HG03354 (cell line): ENCODE measurements around the gene CDK6.

Source experiments
- ATAC-seq: cut with Tn5 transposase; IDR thresholded peaks from one replicate; pipeline ENCODE4 v1.9.1; 2021; ENCODE audit warnings: mild to moderate bottlenecking; ENCODE audit not compliant: unreplicated experiment, poor library complexity, severe bottlenecking

The CDK6 gene

GRCh38 chr7:92639213-92639896, 197.0 kb downstream of the CDK6 start:
- no peak for ATAC-seq

DNA sequence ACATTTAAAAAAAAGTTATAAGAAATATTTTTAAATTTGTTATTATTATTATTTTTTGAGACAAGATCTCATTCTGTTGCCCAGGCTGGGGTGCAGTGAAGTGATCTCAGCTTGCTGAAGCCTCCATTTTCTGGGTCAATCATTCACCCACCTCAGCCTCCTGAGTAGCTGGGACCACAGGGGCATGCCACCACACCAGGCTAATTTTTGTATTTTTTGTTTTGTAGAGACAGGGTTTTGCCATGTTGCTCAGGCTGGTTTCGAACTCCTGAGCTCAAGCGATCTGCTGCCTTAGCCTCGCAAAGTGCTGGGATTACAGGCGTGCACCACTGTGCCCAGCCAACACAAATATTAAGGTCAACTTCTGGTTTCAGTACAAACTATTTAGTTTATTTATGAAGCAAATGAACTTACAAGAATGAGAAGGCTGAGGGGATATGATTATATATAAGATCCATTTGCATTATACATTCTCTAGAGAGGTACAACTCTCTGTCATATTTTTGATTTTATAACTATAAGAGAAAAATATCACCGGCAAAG, 200.3 kb downstream of the CDK6 start:
- ATAC-seq: no peak

- ATAC-seq: no peak
These were observed 200.8 kb downstream of the CDK6 start for GRCh38 chr7:92635538-92635937.

- ATAC-seq: peak; percentile 29
These were observed 201.4 kb downstream of the CDK6 start for GRCh38 chr7:92634924-92635519.

GRCh38 chr7:92634205-92634604, 202.2 kb downstream of the CDK6 start:
- ATAC-seq: peak; percentile 20

DNA sequence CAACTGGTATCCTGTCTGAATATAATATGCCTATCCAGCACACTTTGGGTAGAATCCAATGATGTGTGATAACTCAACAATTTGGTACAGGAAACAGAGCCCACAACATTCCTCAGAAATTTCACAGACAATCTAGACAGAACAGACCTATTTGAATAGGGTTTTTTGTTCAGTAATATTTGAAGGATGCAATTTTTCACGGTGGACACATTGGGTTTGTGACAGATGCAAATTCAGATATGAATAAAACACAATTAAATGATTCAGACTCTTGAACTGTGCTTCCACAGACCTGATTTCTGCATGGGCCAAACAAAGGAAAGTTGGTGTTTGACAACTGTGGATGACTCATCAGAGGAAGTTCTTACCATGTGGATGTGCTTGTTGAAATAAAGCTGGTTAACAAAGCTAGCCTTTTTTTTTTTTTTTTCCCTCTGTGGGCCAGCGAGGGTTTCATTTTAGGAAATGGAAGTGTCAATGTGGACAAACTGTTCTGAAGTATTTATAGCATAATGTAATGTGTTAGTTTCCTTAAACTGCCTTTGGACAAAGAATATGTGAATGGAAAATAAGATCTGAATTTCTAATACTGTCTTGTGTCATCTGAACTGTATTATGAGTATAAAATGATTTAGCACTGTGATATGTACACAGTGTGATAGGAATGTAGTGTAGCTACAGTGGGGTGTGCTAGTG, 203.0 kb downstream of the CDK6 start:
- no peak for ATAC-seq

- no peak for ATAC-seq
These were observed 203.6 kb downstream of the CDK6 start for GRCh38 chr7:92632791-92633190.

GRCh38 chr7:92631850-92632487, 204.4 kb downstream of the CDK6 start:
- ATAC-seq: peak; percentile 26

GRCh38 chr7:92631067-92631849, 205.1 kb downstream of the CDK6 start:
- ATAC-seq: peak; percentile 77

- ATAC-seq: no peak
These were observed 206.6 kb downstream of the CDK6 start for GRCh38 chr7:92629779-92630178.

- no peak for ATAC-seq
These were observed 208.4 kb downstream of the CDK6 start for GRCh38 chr7:92627956-92628355.

DNA sequence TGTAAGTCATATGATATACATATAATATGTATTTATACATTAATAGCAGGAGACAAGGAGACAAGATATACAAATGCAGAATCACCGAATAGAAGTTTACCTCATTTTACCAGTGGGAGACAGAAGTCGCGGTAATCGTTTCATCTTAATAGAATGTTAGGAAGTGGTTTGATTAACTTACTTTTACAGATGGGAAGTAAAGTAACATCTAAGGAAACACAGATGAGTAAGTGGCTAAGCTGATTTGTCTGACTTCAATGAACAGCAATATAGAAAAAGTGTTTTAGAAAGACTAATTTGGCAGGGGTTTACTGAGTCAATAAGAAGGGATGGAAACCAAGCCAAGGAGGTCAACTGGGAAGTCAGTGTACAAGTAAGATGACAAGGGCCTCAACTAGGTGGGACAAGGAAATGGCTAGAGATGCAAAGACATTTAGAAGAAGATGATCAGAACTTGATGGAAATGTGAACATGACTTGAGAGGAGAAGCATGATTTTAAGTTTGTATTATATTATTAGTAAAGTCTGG, 210.0 kb downstream of the CDK6 start:
- no peak for ATAC-seq

DNA sequence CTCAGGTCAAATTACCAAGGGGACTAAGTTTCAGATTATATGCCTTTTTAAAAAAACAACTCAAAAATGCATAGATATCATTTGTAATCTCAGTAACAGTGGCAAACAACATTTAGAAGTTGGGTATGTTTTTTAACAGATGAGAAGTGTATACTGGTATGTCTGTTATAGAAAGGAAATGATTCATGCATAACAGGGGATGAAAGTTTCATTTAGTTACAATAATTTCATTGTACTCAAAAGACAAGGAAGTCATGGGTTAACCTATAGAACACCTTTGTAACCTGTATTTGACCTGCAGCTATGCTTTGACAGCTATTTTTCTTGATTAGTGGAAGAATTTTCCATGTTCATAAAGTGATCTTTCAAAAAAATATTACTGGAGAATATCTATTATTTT, 210.8 kb downstream of the CDK6 start:
- ATAC-seq: no peak

- no peak for ATAC-seq
These were observed 211.9 kb downstream of the CDK6 start for GRCh38 chr7:92624298-92624996.

DNA sequence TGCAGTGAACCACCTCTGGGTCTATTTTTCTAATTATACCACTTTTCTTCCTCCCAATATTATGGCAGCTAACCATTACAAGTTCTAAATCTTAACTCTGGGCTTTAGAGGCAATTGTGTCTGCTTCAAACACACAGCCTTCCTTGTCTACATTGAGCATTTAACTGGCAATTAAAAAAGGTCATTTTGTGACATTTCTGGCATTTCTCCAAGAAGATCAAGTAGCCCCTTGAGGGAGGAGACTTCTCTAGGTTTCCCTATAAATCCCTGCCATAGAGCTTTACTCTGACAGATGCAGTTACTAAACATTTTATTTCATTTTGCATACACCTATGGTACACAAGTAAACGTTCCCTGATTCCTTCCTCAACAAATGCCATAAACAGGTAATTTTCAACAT, 212.8 kb downstream of the CDK6 start:
- no peak for ATAC-seq

GRCh38 chr7:92622685-92623084, 213.7 kb downstream of the CDK6 start:
- ATAC-seq: peak; percentile 15

- peak; percentile 66 for ATAC-seq
These were observed 214.3 kb downstream of the CDK6 start for GRCh38 chr7:92622030-92622429.

DNA sequence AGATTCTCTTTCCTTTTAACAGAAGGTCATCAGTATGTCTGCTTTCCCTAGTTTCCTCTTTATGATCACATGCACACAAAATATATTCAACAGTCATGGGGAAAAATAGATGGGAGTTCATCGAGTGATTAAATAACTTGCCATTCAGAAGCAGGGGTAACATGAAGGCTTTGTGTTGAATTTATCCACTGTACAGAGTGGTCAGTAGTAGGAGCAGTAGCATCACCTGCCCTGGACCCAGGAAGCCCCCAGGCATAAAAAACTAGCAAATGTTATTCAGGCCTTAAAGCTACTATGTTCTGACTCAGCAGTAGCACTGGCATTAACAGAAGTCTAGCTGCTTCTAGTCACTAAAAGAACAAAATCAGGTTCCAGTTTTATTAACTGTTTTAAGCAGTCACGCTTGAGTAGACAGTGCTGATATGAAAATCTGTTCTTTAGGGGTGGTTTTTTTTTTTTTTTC, 214.8 kb downstream of the CDK6 start:
- ATAC-seq: peak; percentile 49
